A549 (cell line): ENCODE results near the gene ERO1A.

ENCODE experiments used
- BHLHE40 ChIP-seq: IDR thresholded peaks from 2 replicates; pipeline ENCODE4 v1.6.1; 2012; ENCODE audit warnings: low read depth, low read length, inconsistent platforms
- CBX8 ChIP-seq: fragments of 200-600 bp; sonication (generic); IDR thresholded peaks from 2 replicates; pipeline ENCODE4 v1.6.1; 2016
- CHD2 ChIP-seq: fragments of 150-350 bp; IDR thresholded peaks from 2 replicates; pipeline ENCODE4 v1.6.1; 2014; ENCODE audit warnings: low read length; ENCODE audit not compliant: partially characterized antibody
- GATA3 ChIP-seq: IDR thresholded peaks from 2 replicates; pipeline ENCODE4 v1.6.1; 2012; ENCODE audit warnings: borderline replicate concordance
- JUN ChIP-seq, 2 experiments: fragments of >200 bp; sonication (Bioruptor Twin); formaldehyde crosslinking; IDR thresholded peaks; 2 replicates in 1 of 2; 3 replicates in 1 of 2; pipeline ENCODE4 v1.6.1; 2016 to 2017
- MYC ChIP-seq: IDR thresholded peaks from 2 replicates; pipeline ENCODE4 v1.6.1; 2012; ENCODE audit warnings: mild to moderate bottlenecking, inconsistent platforms, low read length, improper control_type of control experiment, borderline replicate concordance
- POLR2A ChIP-seq: IDR thresholded peaks from 2 replicates; pipeline ENCODE4 v1.6.1; 2012; ENCODE audit warnings: mild to moderate bottlenecking, low read length
- RARB ChIP-seq: fragments of 250-450 bp; sonication (Bioruptor Pico); IDR thresholded peaks from 2 replicates; pipeline ENCODE4 v1.8.0; 2021; ENCODE audit warnings: mild to moderate bottlenecking, moderate library complexity
- SMC3 ChIP-seq: fragments of >200 bp; sonication (Bioruptor Twin); formaldehyde crosslinking; IDR thresholded peaks from 3 replicates; pipeline ENCODE4 v1.6.1; 2018; ENCODE audit warnings: inconsistent platforms
- SREBF2 ChIP-seq: fragments of 450-650 bp; IDR thresholded peaks from 2 replicates; pipeline ENCODE4 v1.6.1; 2014; ENCODE audit warnings: mild to moderate bottlenecking, moderate library complexity
- ZC3H11A ChIP-seq: fragments of 450-650 bp; IDR thresholded peaks from 2 replicates; pipeline ENCODE4 v1.6.1; 2014; ENCODE audit warnings: antibody characterized with exemption, mild to moderate bottlenecking
- TF ChIP-seq, protein P1 (sequence below): IDR thresholded peaks from 2 replicates; pipeline ENCODE4 v1.6.1; 2012
- TF ChIP-seq, protein P2 (sequence below): fragments of >200 bp; sonication (Bioruptor Twin); formaldehyde crosslinking; IDR thresholded peaks from 3 replicates; pipeline ENCODE4 v1.5.1; 2016
- TF ChIP-seq, protein P3 (sequence below): fragments of 200-600 bp; sonication (generic); IDR thresholded peaks from 2 replicates; pipeline ENCODE4 v1.6.1; 2016; ENCODE audit warnings: antibody characterized with exemption, mild to moderate bottlenecking, moderate library complexity

DNA sequence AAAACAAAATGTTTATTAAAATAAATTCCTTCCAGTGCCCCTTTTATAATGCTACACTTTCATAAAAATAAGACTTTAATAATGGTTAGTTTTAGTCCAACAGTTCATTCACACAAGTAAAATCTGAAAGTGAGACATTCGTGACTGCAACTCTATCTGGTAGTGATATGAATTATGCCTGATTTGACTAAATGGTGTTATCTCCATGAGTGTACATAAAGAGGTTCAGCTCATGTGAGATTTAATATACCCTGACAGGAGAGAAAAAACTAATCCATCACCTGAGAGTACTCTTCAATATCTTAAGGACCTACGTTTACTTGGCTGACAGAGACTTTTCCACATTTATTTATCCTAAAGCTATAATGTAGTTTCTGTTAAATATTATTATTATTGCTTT, 34.0 kb downstream of the ERO1A start:
- TF ChIP-seq JUN (IDR thresholded peaks at IDR 0.05): no peak
- TF ChIP-seq, protein P1, sequence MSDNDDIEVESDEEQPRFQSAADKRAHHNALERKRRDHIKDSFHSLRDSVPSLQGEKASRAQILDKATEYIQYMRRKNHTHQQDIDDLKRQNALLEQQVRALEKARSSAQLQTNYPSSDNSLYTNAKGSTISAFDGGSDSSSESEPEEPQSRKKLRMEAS: no peak
- TF ChIP-seq SREBF2: no peak
- no peak for TF ChIP-seq CHD2
- TF ChIP-seq, protein P2, sequence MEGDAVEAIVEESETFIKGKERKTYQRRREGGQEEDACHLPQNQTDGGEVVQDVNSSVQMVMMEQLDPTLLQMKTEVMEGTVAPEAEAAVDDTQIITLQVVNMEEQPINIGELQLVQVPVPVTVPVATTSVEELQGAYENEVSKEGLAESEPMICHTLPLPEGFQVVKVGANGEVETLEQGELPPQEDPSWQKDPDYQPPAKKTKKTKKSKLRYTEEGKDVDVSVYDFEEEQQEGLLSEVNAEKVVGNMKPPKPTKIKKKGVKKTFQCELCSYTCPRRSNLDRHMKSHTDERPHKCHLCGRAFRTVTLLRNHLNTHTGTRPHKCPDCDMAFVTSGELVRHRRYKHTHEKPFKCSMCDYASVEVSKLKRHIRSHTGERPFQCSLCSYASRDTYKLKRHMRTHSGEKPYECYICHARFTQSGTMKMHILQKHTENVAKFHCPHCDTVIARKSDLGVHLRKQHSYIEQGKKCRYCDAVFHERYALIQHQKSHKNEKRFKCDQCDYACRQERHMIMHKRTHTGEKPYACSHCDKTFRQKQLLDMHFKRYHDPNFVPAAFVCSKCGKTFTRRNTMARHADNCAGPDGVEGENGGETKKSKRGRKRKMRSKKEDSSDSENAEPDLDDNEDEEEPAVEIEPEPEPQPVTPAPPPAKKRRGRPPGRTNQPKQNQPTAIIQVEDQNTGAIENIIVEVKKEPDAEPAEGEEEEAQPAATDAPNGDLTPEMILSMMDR: no peak
- TF ChIP-seq POLR2A: no peak
- no peak for TF ChIP-seq GATA3
- no peak for TF ChIP-seq RARB (CRISPR knock-in tag)
- no peak for TF ChIP-seq CBX8
- no peak for TF ChIP-seq SMC3
- TF ChIP-seq, protein P3, sequence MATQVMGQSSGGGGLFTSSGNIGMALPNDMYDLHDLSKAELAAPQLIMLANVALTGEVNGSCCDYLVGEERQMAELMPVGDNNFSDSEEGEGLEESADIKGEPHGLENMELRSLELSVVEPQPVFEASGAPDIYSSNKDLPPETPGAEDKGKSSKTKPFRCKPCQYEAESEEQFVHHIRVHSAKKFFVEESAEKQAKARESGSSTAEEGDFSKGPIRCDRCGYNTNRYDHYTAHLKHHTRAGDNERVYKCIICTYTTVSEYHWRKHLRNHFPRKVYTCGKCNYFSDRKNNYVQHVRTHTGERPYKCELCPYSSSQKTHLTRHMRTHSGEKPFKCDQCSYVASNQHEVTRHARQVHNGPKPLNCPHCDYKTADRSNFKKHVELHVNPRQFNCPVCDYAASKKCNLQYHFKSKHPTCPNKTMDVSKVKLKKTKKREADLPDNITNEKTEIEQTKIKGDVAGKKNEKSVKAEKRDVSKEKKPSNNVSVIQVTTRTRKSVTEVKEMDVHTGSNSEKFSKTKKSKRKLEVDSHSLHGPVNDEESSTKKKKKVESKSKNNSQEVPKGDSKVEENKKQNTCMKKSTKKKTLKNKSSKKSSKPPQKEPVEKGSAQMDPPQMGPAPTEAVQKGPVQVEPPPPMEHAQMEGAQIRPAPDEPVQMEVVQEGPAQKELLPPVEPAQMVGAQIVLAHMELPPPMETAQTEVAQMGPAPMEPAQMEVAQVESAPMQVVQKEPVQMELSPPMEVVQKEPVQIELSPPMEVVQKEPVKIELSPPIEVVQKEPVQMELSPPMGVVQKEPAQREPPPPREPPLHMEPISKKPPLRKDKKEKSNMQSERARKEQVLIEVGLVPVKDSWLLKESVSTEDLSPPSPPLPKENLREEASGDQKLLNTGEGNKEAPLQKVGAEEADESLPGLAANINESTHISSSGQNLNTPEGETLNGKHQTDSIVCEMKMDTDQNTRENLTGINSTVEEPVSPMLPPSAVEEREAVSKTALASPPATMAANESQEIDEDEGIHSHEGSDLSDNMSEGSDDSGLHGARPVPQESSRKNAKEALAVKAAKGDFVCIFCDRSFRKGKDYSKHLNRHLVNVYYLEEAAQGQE: no peak
- TF ChIP-seq BHLHE40: no peak
- no peak for TF ChIP-seq MYC
- TF ChIP-seq ZC3H11A: no peak
